HCT116 (cell line): ENCODE results near the gene B3GALNT2.

Experiments used
- CEBPB ChIP-seq: IDR thresholded peaks from 2 replicates; pipeline ENCODE4 v1.6.1; 2012; ENCODE audit warnings: low read depth
- EZH2phosphoT487 ChIP-seq: fragments of 200-600 bp; IDR thresholded peaks from 2 replicates; pipeline ENCODE4 v1.6.1; 2018; ENCODE audit warnings: antibody characterized with exemption, borderline replicate concordance
- JUND ChIP-seq: IDR thresholded peaks from 2 replicates; pipeline ENCODE4 v1.6.1; 2012
- POLR2A ChIP-seq: IDR thresholded peaks from 2 replicates; pipeline ENCODE4 v1.7.0; 2011; ENCODE audit warnings: borderline replicate concordance; ENCODE audit not compliant: insufficient read depth, insufficient read length; ENCODE audit errors: extremely low read depth
- SP1 ChIP-seq: IDR thresholded peaks from 2 replicates; pipeline ENCODE4 v1.6.1; 2012; ENCODE audit warnings: low read depth
- SRF ChIP-seq: IDR thresholded peaks from 2 replicates; pipeline ENCODE4 v1.6.1; 2012; ENCODE audit warnings: low read depth
- YY1 ChIP-seq: IDR thresholded peaks from 2 replicates; pipeline ENCODE4 v1.6.1; 2011; ENCODE audit warnings: low read length, low read depth, moderate library complexity, mild to moderate bottlenecking; ENCODE audit not compliant: insufficient replicate concordance; ENCODE audit errors: extremely low read depth
- TF ChIP-seq, protein P1 (sequence below), 3 experiments: fragments of 200-600 bp in 1 of 3; sonication (generic) in 1 of 3; IDR thresholded peaks in 2 of 3; conservative IDR thresholded peaks in 1 of 3; 2 replicates each; pipeline ENCODE4 v1.5.1; 2012 to 2017; ENCODE audit warnings: low read depth in 2 of 3, low read length in 2 of 3, antibody characterized with exemption in 1 of 3, borderline replicate concordance in 1 of 3, control low read depth in 1 of 3, mild to moderate bottlenecking in 1 of 3, mixed read lengths in 1 of 3, mixed run types in 1 of 3, moderate library complexity in 1 of 3; ENCODE audit not compliant: insufficient read depth in 1 of 3
- TF ChIP-seq, protein P2 (sequence below): IDR thresholded peaks from 2 replicates; pipeline ENCODE4 v1.6.1; 2012; ENCODE audit warnings: low read depth
- TF ChIP-seq, protein P3 (sequence below): IDR thresholded peaks from 2 replicates; pipeline ENCODE4 v1.6.1; 2012

DNA sequence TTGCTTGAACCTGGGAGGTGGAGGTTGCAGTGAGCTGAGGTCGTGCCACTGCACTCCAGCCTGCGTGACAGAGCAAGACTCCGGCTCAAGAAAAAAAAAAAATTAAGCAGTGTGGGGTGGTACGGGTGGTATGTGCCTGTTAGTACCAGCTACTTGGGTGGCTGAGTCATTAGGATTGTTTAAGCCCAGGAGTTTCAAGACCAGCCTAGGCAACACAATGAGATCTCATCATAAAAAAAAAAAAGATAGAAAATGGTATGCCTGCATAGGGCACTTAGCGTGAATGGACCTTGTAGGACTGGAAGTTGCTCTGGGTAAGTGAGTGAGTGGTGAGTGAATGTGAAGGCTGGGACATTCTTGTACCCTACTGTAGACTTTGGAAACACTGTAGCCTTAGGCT lies 100.1 kb downstream of the B3GALNT2 start:
- TF ChIP-seq SP1 (no peak), POLR2A (no peak), EZH2phosphoT487 (no peak), SRF (no peak), CEBPB (no peak), JUND (no peak), YY1 (no peak)
- TF ChIP-seq, protein P1, sequence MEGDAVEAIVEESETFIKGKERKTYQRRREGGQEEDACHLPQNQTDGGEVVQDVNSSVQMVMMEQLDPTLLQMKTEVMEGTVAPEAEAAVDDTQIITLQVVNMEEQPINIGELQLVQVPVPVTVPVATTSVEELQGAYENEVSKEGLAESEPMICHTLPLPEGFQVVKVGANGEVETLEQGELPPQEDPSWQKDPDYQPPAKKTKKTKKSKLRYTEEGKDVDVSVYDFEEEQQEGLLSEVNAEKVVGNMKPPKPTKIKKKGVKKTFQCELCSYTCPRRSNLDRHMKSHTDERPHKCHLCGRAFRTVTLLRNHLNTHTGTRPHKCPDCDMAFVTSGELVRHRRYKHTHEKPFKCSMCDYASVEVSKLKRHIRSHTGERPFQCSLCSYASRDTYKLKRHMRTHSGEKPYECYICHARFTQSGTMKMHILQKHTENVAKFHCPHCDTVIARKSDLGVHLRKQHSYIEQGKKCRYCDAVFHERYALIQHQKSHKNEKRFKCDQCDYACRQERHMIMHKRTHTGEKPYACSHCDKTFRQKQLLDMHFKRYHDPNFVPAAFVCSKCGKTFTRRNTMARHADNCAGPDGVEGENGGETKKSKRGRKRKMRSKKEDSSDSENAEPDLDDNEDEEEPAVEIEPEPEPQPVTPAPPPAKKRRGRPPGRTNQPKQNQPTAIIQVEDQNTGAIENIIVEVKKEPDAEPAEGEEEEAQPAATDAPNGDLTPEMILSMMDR (IDR thresholded peaks at IDR 0.05 in 2 of 3, conservative IDR thresholded peaks at IDR 0.05 in 1 of 3; ENCODE audit: borderline replicate concordance in 1 of 3, insufficient read depth in 1 of 3, low read depth in 2 of 3, low read length in 2 of 3): no peak
- TF ChIP-seq, protein P2, sequence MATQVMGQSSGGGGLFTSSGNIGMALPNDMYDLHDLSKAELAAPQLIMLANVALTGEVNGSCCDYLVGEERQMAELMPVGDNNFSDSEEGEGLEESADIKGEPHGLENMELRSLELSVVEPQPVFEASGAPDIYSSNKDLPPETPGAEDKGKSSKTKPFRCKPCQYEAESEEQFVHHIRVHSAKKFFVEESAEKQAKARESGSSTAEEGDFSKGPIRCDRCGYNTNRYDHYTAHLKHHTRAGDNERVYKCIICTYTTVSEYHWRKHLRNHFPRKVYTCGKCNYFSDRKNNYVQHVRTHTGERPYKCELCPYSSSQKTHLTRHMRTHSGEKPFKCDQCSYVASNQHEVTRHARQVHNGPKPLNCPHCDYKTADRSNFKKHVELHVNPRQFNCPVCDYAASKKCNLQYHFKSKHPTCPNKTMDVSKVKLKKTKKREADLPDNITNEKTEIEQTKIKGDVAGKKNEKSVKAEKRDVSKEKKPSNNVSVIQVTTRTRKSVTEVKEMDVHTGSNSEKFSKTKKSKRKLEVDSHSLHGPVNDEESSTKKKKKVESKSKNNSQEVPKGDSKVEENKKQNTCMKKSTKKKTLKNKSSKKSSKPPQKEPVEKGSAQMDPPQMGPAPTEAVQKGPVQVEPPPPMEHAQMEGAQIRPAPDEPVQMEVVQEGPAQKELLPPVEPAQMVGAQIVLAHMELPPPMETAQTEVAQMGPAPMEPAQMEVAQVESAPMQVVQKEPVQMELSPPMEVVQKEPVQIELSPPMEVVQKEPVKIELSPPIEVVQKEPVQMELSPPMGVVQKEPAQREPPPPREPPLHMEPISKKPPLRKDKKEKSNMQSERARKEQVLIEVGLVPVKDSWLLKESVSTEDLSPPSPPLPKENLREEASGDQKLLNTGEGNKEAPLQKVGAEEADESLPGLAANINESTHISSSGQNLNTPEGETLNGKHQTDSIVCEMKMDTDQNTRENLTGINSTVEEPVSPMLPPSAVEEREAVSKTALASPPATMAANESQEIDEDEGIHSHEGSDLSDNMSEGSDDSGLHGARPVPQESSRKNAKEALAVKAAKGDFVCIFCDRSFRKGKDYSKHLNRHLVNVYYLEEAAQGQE: no peak
- TF ChIP-seq, protein P3, sequence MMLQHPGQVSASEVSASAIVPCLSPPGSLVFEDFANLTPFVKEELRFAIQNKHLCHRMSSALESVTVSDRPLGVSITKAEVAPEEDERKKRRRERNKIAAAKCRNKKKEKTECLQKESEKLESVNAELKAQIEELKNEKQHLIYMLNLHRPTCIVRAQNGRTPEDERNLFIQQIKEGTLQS: no peak
